GM10248 (cell line): ENCODE data around the gene CEP70.

Experiments
- CTCF ChIA-PET: fragments of 300-600 bp; sonication (Branson Sonifier 250); formaldehyde crosslinking; extraction: SDS; loops from one replicate; lab custom pipeline; 2021; ENCODE audit warnings: antibody characterized with exemption; lab: Yijun Ruan, JAX
- POLR2A ChIA-PET: fragments of 350-650 bp; sonication (Branson Sonifier 250); formaldehyde crosslinking; extraction: SDS; loops from one replicate; lab custom pipeline; 2020; ENCODE audit warnings: antibody characterized with exemption; lab: Yijun Ruan, JAX
- DNase-seq: peaks from one replicate; pipeline ENCODE4 v3.0.0; 2012; ENCODE audit errors: extremely low spot score
- CTCF ChIP-seq: IDR thresholded peaks from 2 replicates; pipeline ENCODE4 v1.5.1; 2012; ENCODE audit warnings: mild to moderate bottlenecking, low read depth; ENCODE audit errors: extremely low read depth, missing control alignments, control extremely low read depth

The CEP70 gene

GRCh38 chr3:138470687-138471086 is 123.4 kb downstream of the CEP70 start:
- DNase-seq, result no peak
- POLR2A ChIA-PET, result no interaction called here
- no peak for TF ChIP-seq CTCF
- CTCF ChIA-PET, result interaction anchor here (2.4 to 2.8 kb wide), 2 partner anchors 53 to 445 kb away, joined by 5 to 9 read pairs; no protein-coding TSS in a partner anchor

- ChIA-PET CTCF (interaction anchor here (0.9 to 2.8 kb wide), 5 partner anchors 9 to 446 kb away, joined by 3 to 9 read pairs (median 4); no protein-coding TSS in a partner anchor), POLR2A (no interaction called here)
- DNase-seq, result no peak
- TF ChIP-seq CTCF, result no peak
These were observed 124.2 kb downstream of the CEP70 start for GRCh38 chr3:138469874-138470273.

DNA sequence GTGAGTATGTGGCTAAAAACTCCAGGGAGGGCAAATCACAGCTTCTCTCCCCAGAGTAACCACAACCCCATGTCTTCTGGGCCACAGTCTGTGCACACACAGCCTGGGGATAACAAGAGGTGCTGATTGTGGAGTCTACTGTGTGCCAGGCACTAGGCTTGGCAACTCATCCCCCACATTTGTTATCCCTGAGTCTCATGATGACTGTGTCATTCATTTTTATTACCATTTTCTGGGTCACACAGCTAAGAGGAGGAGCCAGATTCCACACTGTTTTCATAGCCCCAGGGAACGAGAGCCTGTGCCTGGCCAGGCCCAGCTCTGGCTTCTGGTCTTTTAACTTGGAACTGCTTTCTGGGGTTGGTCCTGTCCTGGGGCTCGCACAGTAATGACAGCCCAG is 125.2 kb downstream of the CEP70 start:
- DNase-seq, result no peak
- ChIA-PET POLR2A (no interaction called here), CTCF (interaction anchor here (1.3 to 2.4 kb wide), 2 partner anchors 18 to 51 kb away, joined by 3 to 5 read pairs; no protein-coding TSS in a partner anchor)
- TF ChIP-seq CTCF, result no peak

DNA sequence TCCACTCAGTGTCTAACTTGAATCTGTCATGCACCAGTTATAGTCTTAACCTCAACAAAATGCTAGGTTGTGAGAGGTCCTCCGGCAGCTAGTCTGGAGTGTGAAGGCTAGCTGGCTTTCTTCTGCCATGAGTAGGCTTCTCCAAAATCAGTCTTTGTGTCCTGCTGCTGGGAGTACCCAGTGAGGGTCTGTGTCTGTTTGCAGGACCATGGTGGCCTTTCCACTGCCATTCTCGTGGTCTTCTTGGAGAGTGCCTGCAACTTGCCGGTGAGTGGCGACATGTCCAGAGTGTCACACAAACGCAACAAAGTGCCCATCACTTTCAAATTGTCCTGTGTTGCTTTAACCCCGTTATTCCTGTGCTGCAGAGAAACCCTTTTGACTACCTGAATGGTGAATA is 125.6 kb downstream of the CEP70 start:
- no peak for TF ChIP-seq CTCF
- POLR2A ChIA-PET, result no interaction called here
- DNase-seq, result no peak
- CTCF ChIA-PET, result interaction anchor here (2.4 kb wide), 1 partner anchor 51 kb away, joined by 5 read pairs; no protein-coding TSS in a partner anchor

GRCh38 chr3:138467931-138468330 is 126.1 kb downstream of the CEP70 start:
- POLR2A ChIA-PET, result no interaction called here
- no peak for TF ChIP-seq CTCF
- DNase-seq, result no peak
- CTCF ChIA-PET, result interaction anchor here (1.1 kb wide), 1 partner anchor 11 kb away, joined by 4 read pairs; no protein-coding TSS in a partner anchor

DNA sequence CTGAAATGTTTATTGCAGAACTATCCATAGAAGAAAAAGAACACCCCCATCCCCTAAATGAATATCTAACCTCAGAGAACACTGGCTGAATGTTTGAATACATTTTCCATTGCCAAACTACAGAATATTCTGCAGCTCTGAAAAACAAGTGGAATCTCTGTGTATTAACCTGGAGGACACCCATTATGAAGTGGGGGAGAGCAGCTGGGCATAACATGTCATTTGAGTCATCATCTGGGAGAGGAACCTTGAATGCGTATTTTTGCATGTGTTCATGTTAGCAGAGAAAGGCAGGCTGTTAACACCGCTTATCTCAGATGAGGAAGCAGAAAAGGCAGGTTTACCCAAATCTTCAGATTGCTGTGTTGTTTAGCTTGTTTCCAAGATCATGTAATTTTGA is 128.1 kb downstream of the CEP70 start:
- TF ChIP-seq CTCF, result no peak
- ChIA-PET POLR2A (no interaction called here), CTCF (interaction anchor here (1.7 kb wide), 1 partner anchor 450 kb away, joined by 4 read pairs; no protein-coding TSS in a partner anchor)
- no peak for DNase-seq
